NCI-H446 (cell line): ENCODE data around the gene GRIN3A.
"Not testable (repeated sequence)": the region's sequence is repeated elsewhere in the genome, so short reads cannot be mapped to it uniquely, and the experiment has no call there.

ENCODE experiments used
- DNase-seq, 2 experiments: peaks; one replicate each; lab custom pipeline; 2025; lab: John Stamatoyannopoulos, UW

GRIN3A gene

GRCh38 chr9:101632611-101633010, 105.8 kb downstream of the GRIN3A start:
- no peak for DNase-seq

- no peak for DNase-seq
Measured at GRCh38 chr9:101631892-101632291, 106.6 kb downstream of the GRIN3A start.

GRCh38 chr9:101629636-101630035, 108.8 kb downstream of the GRIN3A start:
- DNase-seq: no peak

- no peak for DNase-seq
Measured at GRCh38 chr9:101628173-101628572, 110.3 kb downstream of the GRIN3A start.

GRCh38 chr9:101626295-101626694, 112.2 kb downstream of the GRIN3A start:
- no peak for DNase-seq

GRCh38 chr9:101625876-101626275, 112.6 kb downstream of the GRIN3A start:
- DNase-seq: no peak

GRCh38 chr9:101620452-101620851, 118.0 kb downstream of the GRIN3A start:
- no peak for DNase-seq

GRCh38 chr9:101618698-101619097, 119.7 kb downstream of the GRIN3A start:
- DNase-seq: no peak

GRCh38 chr9:101605547-101605946, 132.9 kb downstream of the GRIN3A start:
- DNase-seq: no peak

- DNase-seq: no peak
Measured at GRCh38 chr9:101604296-101604695, 134.2 kb downstream of the GRIN3A start.

- peak in 1 of 2 experiments; percentile 67 for DNase-seq
Measured at GRCh38 chr9:101601904-101602765, 136.3 kb downstream of the GRIN3A start.

- DNase-seq: no peak
Measured at GRCh38 chr9:101594796-101595195, 143.7 kb downstream of the GRIN3A start, which contains the start of gene PPP3R2. Gene PPP3R2 (minus strand): TSS chr9:101594969. CDS start chr9:101594921, 48 bp downstream.

GRCh38 chr9:101593345-101593744, 145.1 kb downstream of the GRIN3A start:
- DNase-seq: no peak

- DNase-seq: no peak
Measured at GRCh38 chr9:101592788-101593187, 145.7 kb downstream of the GRIN3A start.

GRCh38 chr9:101591787-101592446, 146.5 kb downstream of the GRIN3A start:
- DNase-seq: no peak

- no peak for DNase-seq
Measured at GRCh38 chr9:101590901-101591300, 147.5 kb downstream of the GRIN3A start.

- not testable (repeated sequence) for DNase-seq
Measured at GRCh38 chr9:101590074-101590473, 148.4 kb downstream of the GRIN3A start.

GRCh38 chr9:101587332-101588043, 151.0 kb downstream of the GRIN3A start:
- DNase-seq: peak in 1 of 2 experiments; percentile 2

- no peak for DNase-seq
Measured at GRCh38 chr9:101586651-101587050, 151.8 kb downstream of the GRIN3A start.

GRCh38 chr9:101585740-101586139, 152.7 kb downstream of the GRIN3A start:
- no peak for DNase-seq

- peak; percentile 5 to 61 for DNase-seq
Measured at GRCh38 chr9:101582553-101582952, 155.9 kb downstream of the GRIN3A start.
